Upper lobe of left lung (tissue), 6 donors: ENCODE results near the gene ANKDD1A. TPM values are rescaled to one million over a fixed set of nuclear protein-coding genes. Genes with fewer than 3 reads are reported as not detected.
A peak's percentile ranks its signal among the peaks of the same experiment; 100 is the strongest.

Source experiments
- ATAC-seq, 2 donors: fragments of 200-7000 bp; cut with Tn5 transposase; one replicate each; pipeline ENCODE4 v1.9.1; 2022; ENCODE audit warnings: mild to moderate bottlenecking in 2 of 2, moderate library complexity in 2 of 2; ENCODE audit not compliant: low FRiP score in 2 of 2
- DNase-seq, 2 donors: peaks; one replicate each; pipeline ENCODE4 v3.0.0-alpha.2; 2019 to 2020
- H3K27ac ChIP-seq, 4 donors: fragments of 200-600 bp; sonication (generic); one replicate each; pipeline ENCODE4 v1.5.1; 2016 to 2019
- H3K27me3 ChIP-seq, 4 donors: fragments of 200-600 bp; sonication (generic); one replicate each; pipeline ENCODE4 v1.5.1; 2017 to 2019
- H3K36me3 ChIP-seq, 4 donors: fragments of 200-600 bp; sonication (generic); one replicate each; pipeline ENCODE4 v1.5.1; 2016 to 2019
- H3K4me1 ChIP-seq, 4 donors: fragments of 200-600 bp; sonication (generic); one replicate each; pipeline ENCODE4 v1.5.1; 2018 to 2019
- H3K4me3 ChIP-seq, 4 donors: fragments of 200-600 bp; sonication (generic); one replicate each; pipeline ENCODE4 v1.5.1; 2017 to 2019; ENCODE audit warnings: mild to moderate bottlenecking in 2 of 4, moderate library complexity in 1 of 4
- H3K9me3 ChIP-seq, 4 donors: fragments of 200-600 bp; sonication (generic); one replicate each; pipeline ENCODE4 v1.5.1; 2018 to 2019
- EP300 ChIP-seq, 4 donors: sonication (generic); formaldehyde crosslinking; IDR thresholded peaks; one replicate each; pipeline ENCODE4 v1.5.1; 2017; ENCODE audit warnings: antibody characterized with exemption in 4 of 4, control low read depth in 2 of 4
- POLR2A ChIP-seq, 4 donors: fragments of 450-650 bp; IDR thresholded peaks; one replicate each; pipeline ENCODE4 v1.5.1; 2016 to 2017; ENCODE audit warnings: antibody characterized with exemption in 4 of 4, mild to moderate bottlenecking in 2 of 4
- POLR2AphosphoS5 ChIP-seq, 2 donors: sonication (generic); formaldehyde crosslinking; IDR thresholded peaks; one replicate each; pipeline ENCODE4 v1.5.1; 2017; ENCODE audit warnings: antibody characterized with exemption in 2 of 2
- WGBS, 2 donors: methylation state at CpG; one replicate each; pipeline ENCODE4 v1.1.5; 2017 to 2018; 5-methylcytosine and 5-hydroxymethylcytosine counted together
- total RNA-seq, 6 donors: library from RNA; depleted of rRNA in 4 of 6; stranded (reverse); fragments of >200 nt in 4 of 6; gene quantifications; one replicate each; pipeline versions ENCODE4 v1.1.0 to v1.2.1, GENCODE V29; 2016 to 2021
- TF ChIP-seq, protein P1 (sequence below), 6 experiments: fragments of 450-650 bp in 4 of 6; fragments of 200-600 bp in 2 of 6; sonication (generic) in 2 of 6; IDR thresholded peaks; one replicate each; pipeline ENCODE4 v1.5.1; 2016 to 2019; ENCODE audit warnings: antibody characterized with exemption in 6 of 6
- donor health status: DM: no; HTN: no; CAD: no; lungs with moderate emphysema.
- donor health status: DM: no; HTN: yes; CAD: no; lungs with severe emphysema.

Gene ANKDD1A
- total RNA-seq, 6 donors from 2014 or later, result 4.8 to 13.1 (median 6.2) TPM

DNA sequence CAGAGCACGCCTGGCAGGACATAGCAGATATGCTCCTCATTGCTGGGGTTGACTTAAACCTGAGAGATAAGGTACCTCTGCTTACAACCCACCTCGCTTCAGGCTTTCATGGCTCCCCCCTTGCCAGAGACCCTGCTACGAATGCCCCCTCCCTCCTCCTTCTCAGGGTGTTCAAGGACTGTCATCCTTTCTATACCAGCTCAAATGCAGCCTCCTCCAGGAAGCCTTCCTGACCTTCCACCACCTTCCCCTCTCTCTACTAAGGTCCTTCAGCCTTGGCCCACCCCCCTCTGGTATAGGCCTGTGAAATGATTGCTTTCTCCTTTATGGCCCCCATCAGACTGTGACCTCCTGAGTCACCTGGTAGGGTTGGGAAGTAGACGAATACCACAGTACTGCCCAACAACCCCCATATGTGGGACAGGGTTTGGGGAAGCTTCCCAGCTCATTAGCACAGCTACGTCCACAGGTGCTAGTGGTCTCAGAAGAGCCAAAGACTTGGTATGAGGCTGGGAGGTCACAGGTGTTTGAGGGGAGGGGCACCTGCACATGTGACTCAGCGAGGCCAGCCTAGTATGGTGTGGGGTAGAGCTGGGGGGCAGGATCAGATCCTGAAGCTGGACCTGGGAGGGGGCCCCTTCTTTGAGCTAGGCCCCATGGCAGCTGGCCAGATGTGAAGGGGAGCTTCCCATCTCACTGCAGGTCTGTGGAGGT, 32.0 kb downstream of the ANKDD1A start:
- H3K27ac ChIP-seq, result no peak overlapping the region
- H3K27me3 ChIP-seq, result no peaks in the 10 kb centered on the region
- ATAC-seq (peak in 1 of 2 donors; percentile 45), DNase-seq (no peak)
- H3K36me3 ChIP-seq, result peaks cover 0 to 12% (median 0%) of the 10 kb centered on the region in 4 donors
- WGBS, 2 donors, result 85 to 88% methylated on average over 6 of the region's 6 CpGs
- H3K4me1 ChIP-seq, result no peaks in the 10 kb centered on the region
- no peaks in the 10 kb centered on the region for H3K9me3 ChIP-seq
- TF ChIP-seq POLR2AphosphoS5 (IDR thresholded peaks at IDR 0.05) (no peak), POLR2A (IDR thresholded peaks at IDR 0.05) (no peak)
- no peak overlapping the region for H3K4me3 ChIP-seq

DNA sequence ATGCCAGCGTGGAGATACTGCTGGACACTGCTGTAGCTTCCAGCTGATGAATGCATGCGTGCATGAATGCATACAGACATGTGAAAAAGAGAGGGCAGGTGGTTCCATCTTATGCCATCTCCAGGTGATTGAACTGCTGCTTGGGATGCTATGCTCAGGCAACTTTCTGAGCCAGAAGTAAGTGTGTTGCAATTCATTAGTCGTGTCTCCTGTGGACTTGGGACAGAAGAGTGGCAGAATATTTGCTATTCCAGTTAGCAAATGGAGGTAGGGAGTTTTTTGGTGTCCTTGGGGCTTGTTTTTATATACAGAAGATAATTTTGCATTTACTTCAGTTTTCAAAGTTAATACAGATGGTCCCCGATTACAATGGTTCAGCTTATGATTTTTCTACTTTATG, 33.3 kb downstream of the ANKDD1A start:
- no peak for TF ChIP-seq EP300 (IDR thresholded peaks at IDR 0.05)
- TF ChIP-seq, protein P1, sequence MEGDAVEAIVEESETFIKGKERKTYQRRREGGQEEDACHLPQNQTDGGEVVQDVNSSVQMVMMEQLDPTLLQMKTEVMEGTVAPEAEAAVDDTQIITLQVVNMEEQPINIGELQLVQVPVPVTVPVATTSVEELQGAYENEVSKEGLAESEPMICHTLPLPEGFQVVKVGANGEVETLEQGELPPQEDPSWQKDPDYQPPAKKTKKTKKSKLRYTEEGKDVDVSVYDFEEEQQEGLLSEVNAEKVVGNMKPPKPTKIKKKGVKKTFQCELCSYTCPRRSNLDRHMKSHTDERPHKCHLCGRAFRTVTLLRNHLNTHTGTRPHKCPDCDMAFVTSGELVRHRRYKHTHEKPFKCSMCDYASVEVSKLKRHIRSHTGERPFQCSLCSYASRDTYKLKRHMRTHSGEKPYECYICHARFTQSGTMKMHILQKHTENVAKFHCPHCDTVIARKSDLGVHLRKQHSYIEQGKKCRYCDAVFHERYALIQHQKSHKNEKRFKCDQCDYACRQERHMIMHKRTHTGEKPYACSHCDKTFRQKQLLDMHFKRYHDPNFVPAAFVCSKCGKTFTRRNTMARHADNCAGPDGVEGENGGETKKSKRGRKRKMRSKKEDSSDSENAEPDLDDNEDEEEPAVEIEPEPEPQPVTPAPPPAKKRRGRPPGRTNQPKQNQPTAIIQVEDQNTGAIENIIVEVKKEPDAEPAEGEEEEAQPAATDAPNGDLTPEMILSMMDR (IDR thresholded peaks at IDR 0.05), result no peak
- no peak for TF ChIP-seq POLR2AphosphoS5 (IDR thresholded peaks at IDR 0.05)
- TF ChIP-seq POLR2A (IDR thresholded peaks at IDR 0.05), result no peak
- no peak for DNase-seq
- WGBS, 2 donors, result 72 to 73% methylated on average over 4 of the region's 4 CpGs
- ATAC-seq, result no peak
- no peak overlapping the region for H3K4me3 ChIP-seq
- no peak overlapping the region for H3K27ac ChIP-seq
- H3K4me1 ChIP-seq, result no peaks in the 10 kb centered on the region
- peaks cover 0 to 12% (median 3%) of the 10 kb centered on the region in 4 donors for H3K36me3 ChIP-seq
- no peaks in the 10 kb centered on the region for H3K9me3 ChIP-seq
- no peaks in the 10 kb centered on the region for H3K27me3 ChIP-seq

DNA sequence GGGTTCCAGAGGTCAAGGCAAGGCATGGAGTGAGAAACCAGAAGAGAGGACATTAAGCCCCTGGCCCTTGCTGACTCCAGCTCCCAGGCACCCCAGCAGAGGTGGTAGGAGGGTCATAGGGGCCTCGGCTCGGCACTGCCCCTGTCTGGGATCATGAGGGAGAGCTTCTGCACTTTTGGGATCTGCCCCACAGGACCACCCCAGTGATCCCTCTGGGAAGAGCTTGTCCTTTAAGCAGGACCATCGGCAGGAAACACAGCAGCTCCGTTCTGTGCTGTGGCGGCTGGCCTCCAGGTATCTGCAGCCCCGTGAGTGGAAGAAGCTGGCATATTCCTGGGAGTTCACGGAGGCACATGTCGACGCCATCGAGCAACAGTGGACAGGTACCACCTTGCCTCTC, 35.5 kb downstream of the ANKDD1A start:
- Histone ChIP-seq H3K9me3 (no peaks in the 10 kb centered on the region), H3K36me3 (peaks cover 0 to 12% (median 3%) of the 10 kb centered on the region in 4 donors), H3K4me1 (no peaks in the 10 kb centered on the region), H3K27me3 (no peaks in the 10 kb centered on the region), H3K4me3 (no peak overlapping the region), H3K27ac (no peak overlapping the region)
- 87 to 96% methylated on average over 9 to 10 of the region's 10 CpGs for WGBS, 2 donors
- TF ChIP-seq EP300 (IDR thresholded peaks at IDR 0.05) (no peak), POLR2A (IDR thresholded peaks at IDR 0.05) (no peak), POLR2AphosphoS5 (IDR thresholded peaks at IDR 0.05) (no peak)
- TF ChIP-seq, protein P1 (IDR thresholded peaks at IDR 0.05), result no peak
- DNase-seq (no peak), ATAC-seq (no peak)

DNA sequence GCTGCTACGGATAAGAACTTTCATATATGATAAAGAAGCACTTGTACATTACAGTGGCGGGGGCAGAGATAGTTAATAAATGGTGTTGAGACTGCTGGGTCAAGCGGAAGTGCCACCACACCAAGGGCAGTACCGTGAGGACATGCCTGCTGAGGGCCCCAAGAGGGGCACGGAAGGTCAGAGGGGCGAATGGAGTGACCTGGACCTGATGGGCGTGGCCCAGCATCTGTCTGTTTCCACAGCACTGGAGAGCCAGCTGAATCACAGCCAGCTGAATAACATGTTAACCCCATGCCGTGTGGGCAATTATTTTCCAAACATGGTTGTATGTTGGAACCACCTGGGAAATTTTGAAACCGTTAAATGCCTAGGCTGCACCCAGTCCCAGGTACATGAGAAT, 37.2 kb downstream of the ANKDD1A start:
- no peak for ATAC-seq

DNA sequence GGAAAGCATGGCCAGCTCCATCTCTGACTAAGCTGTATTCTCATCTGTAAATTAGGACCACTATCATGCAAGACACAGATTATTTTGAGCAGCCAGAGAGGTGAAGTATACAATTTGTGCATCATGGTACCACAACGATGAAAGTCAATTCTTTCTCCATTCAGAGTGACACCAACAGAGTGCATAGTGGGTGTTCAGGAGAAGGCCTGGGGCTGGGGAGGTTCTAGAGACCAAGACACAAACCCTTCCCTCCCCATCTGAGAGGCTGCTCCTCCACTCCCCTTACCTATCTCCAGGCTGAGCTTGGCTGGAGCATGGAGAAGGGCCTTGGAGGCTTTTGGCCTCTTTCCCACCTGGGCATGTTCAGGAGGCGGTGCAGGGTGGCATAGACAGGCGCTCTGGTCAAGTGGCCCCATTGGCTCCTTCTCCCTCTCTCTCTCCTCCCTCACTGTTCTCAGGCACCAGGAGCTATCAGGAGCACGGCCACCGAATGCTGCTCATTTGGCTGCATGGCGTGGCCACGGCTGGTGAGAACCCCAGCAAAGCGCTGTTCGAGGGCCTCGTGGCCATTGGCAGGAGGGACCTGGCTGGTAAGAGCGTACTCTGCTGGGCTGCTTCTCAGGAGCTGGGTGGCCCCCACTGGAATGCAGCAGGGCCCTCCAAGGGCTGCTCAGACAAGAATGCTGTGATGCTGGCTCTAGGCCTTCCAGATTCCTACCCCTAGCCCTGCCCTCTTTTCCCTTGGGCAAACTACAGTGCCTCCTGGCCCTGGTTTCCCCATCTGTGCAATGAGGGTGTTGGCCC, 37.9 kb downstream of the ANKDD1A start:
- peak; percentile 8 to 37 for ATAC-seq
- peak in 1 of 2 donors; percentile 52 for DNase-seq

More for the DNA sequence above, 37.2 kb downstream of the ANKDD1A start:
- DNase-seq, result no peak
- WGBS, 2 donors, result 78 to 88% methylated on average over 9 of the region's 9 CpGs
- Histone ChIP-seq H3K9me3 (no peaks in the 10 kb centered on the region), H3K27me3 (no peaks in the 10 kb centered on the region), H3K4me3 (no peak overlapping the region), H3K27ac (no peak overlapping the region), H3K36me3 (peaks cover 0 to 12% (median 3%) of the 10 kb centered on the region in 4 donors), H3K4me1 (no peaks in the 10 kb centered on the region)
- TF ChIP-seq EP300 (IDR thresholded peaks at IDR 0.05), result no peak
- TF ChIP-seq POLR2A (IDR thresholded peaks at IDR 0.05), result no peak
- TF ChIP-seq POLR2AphosphoS5 (IDR thresholded peaks at IDR 0.05), result no peak
- TF ChIP-seq, protein P1 (IDR thresholded peaks at IDR 0.05), result no peak

More for the DNA sequence above, 37.9 kb downstream of the ANKDD1A start:
- no peaks in the 10 kb centered on the region for H3K4me1 ChIP-seq
- no peak overlapping the region for H3K4me3 ChIP-seq
- no peaks in the 10 kb centered on the region for H3K27me3 ChIP-seq
- H3K27ac ChIP-seq, result no peak overlapping the region
- TF ChIP-seq POLR2A (IDR thresholded peaks at IDR 0.05) (no peak), POLR2AphosphoS5 (IDR thresholded peaks at IDR 0.05) (no peak), EP300 (IDR thresholded peaks at IDR 0.05) (no peak)
- TF ChIP-seq, protein P1 (IDR thresholded peaks at IDR 0.05), result no peak
- no peaks in the 10 kb centered on the region for H3K9me3 ChIP-seq
- H3K36me3 ChIP-seq, result peaks cover 0 to 8% (median 3%) of the 10 kb centered on the region in 4 donors
- 92 to 97% methylated on average over 11 of the region's 11 CpGs for WGBS, 2 donors
